HG03097 (cell line): Measurements from ENCODE around the gene NEDD9.

Experiments
- ATAC-seq: cut with Tn5 transposase; IDR thresholded peaks from one replicate; pipeline ENCODE4 v1.9.1; 2021; ENCODE audit not compliant: unreplicated experiment, low FRiP score

Gene NEDD9

GRCh38 chr6:11203306-11204004, 29.0 kb downstream of the NEDD9 start:
- ATAC-seq = no peak

GRCh38 chr6:11202513-11203305, 29.8 kb downstream of the NEDD9 start:
- ATAC-seq = no peak

GRCh38 chr6:11201772-11202512, 30.5 kb downstream of the NEDD9 start:
- ATAC-seq = no peak

DNA sequence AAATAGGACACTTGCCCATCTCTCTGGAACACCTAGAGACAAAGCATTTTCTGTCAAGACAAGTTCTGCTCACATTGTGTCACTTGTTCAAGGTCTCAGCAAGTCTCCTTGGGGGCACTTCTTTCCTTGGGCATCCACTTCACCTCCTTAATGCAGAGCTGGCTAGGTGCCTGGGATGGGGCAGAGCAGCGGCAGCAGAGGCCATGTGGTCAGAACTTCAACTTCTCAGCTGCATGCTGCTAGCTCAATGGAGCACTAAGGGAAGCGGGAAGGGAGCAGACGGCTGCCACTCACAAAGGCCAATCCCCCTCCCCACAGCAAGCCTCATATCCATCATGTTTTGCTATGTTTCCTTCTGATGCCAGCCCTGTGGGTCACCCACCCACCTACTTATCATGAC, 31.5 kb downstream of the NEDD9 start:
- ATAC-seq = no peak

GRCh38 chr6:11200356-11200755, 32.1 kb downstream of the NEDD9 start:
- no peak for ATAC-seq

DNA sequence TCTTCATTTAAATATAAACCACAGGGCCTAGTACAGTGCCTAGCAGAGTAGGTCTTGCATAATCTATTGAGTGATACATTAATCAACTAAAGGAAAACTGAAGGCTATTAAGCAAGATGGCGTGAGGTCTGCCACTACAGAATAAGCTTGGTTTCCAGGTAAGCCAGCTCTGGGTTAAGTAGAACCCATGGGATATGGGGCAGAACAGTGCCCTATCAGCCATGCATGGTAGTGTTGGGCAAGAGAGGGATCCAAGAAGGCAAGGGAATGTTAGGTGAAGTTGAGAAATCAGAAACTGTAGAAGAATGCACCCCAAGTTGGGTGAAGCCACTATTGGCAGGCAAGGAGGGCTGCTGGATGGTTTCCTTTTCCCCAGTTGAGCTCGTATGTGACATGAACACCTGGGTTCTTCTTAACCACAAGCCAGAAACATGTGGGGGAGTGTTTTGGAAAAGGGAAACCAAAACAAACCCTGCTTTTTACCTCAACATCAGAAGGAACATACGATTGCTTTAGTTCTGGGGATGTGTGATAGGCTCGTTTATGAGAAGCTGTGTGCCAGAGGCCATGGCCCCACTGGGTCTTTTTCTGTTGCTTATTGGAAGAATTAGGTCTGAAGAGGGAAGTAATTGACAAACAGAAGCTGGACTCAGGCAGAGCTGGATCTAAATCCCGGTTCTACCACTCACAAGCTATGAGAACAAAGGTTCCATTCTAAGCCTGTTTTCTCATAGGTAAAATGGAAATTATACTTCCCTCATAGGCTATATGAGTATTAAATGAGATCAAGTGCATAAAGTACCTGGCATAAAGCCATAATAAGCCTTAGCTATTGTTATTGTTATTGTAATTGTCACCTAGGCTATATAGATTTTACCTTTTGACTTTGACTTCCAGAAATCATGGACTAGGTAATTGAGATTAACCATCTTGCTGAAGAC, 33.5 kb downstream of the NEDD9 start:
- ATAC-seq = no peak

GRCh38 chr6:11197850-11198249, 34.6 kb downstream of the NEDD9 start:
- no peak for ATAC-seq

DNA sequence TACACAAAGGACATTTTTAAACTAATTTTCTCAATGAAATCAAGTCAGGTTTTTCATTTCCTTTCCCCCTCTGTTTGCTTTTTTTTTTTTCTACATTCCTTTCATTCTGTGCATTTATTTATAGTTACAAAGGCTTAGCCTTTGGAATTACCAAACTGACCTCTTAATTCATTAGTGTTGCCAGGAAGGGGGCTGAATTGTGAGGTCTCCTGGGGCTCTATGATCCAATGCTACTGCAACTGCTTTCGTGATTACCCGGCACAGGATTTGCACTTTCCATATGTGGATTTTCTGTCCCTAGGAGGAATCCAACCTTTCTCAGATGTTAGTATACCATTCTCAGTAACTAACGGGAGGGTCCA, 35.3 kb downstream of the NEDD9 start:
- no peak for ATAC-seq

- ATAC-seq = no peak
These were observed 35.8 kb downstream of the NEDD9 start for GRCh38 chr6:11196511-11197174.

DNA sequence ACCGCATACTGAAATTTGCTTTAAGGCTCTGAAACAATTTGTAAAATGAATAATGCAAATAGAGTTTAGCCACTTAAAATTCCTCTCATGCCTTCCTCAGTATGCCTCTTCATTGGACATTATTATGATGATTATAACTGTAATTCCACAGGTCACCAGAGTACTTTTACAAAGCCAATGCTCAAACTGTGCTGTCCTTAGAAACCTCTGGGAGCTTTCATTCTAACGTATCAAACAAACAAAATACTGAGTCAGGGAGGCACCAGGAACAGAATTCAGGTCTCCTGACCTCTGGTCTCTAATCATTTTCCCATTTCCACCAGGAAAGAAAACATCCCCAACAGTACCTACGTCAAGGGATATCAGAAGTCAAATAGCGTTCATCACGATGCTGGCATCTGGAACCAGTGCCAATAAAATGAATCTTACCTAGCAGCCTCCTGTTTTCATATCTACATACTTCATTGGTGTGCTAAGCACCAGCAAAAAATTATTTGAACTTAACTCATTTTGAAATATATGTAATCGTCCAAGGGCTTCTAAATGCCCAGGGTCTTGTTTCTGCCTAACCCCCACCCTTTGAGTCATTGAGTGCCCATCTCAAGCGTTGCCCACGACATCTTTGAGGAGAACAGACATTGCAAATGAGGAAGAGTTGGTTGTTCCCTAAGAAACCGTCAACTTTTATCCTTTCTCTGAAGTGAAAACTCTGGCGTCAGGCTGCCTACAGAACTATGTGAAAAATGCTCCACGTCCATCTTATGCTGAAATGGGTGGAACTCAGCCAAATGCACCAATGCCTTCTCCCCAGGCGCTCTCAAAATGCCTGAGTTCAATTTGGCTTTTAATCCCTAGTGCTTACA, 37.9 kb downstream of the NEDD9 start:
- ATAC-seq = no peak

DNA sequence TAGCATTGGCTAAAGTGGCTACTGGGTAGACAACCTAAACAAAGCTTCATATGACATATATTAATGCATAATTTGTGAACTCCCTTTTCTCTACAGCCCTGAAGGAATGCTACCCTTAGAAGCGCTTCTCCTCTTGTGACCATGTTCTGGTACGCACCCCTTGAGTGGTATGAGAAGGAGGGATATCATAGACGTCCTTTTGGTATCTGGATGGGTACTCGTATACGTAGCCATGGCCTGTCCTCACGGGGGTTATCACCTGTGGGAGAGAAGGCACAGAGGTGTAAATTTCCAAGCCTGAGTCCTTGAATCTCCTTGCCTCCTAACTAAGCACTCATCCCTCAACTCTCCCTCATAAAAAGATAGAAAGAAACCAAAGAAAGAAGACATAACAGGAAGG, 39.0 kb downstream of the NEDD9 start:
- no peak for ATAC-seq

DNA sequence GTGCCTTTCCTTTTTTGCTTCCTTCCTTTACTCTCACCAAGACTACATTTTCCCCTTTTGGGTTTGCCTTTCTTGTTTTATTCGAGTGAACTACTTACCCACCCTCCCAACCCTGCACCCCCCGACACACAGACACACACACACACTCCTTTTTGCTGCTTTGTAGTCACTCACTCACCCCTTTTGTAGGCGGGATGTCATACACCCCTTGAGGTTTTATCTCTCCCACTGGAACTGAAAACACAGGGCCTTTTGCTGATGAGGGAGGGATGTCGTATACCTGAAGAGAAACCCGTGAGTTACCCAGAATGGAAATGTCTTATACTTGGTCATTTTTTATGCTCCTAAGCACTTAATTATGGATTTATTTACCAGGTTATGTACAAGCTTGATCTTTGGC, 40.3 kb downstream of the NEDD9 start:
- no peak for ATAC-seq

- no peak for ATAC-seq
These were observed 41.7 kb downstream of the NEDD9 start for GRCh38 chr6:11190625-11191245.

DNA sequence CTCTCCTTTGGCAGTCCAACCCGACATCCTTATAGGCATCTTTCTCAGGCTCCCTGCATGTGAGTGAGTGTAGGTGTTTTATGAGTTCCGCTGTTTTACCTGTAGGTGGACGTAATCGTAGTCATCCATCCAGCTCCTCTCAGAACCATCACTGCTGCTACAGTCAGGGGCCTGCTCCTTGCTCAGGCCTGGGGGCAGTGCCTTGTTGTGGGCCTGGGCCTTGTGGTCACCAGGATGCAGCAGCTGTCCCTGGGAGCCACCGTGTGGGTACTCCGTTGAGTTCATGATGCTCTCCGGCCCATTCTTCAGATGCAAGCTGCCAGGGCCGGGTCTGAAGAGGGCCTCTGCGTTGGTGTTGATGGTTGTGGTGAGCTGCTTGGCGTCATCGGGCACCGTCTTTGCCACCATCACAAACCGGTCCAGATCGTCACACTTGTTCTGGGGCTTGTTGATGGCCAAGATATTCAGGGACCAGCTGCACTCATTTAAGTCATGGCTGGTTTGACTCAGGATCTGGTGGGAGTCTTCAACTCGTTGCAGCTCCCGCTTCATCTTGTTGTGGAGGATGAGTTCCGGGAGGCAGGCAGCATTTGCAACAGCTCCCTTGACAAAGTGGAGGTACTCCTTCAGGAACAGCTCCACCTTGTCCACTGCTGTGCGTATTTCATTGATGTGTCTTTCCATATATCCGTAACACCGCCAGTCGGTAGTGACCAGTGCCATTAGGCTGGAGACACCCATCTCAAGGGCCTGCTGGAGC, 42.4 kb downstream of the NEDD9 start:
- no peak for ATAC-seq

DNA sequence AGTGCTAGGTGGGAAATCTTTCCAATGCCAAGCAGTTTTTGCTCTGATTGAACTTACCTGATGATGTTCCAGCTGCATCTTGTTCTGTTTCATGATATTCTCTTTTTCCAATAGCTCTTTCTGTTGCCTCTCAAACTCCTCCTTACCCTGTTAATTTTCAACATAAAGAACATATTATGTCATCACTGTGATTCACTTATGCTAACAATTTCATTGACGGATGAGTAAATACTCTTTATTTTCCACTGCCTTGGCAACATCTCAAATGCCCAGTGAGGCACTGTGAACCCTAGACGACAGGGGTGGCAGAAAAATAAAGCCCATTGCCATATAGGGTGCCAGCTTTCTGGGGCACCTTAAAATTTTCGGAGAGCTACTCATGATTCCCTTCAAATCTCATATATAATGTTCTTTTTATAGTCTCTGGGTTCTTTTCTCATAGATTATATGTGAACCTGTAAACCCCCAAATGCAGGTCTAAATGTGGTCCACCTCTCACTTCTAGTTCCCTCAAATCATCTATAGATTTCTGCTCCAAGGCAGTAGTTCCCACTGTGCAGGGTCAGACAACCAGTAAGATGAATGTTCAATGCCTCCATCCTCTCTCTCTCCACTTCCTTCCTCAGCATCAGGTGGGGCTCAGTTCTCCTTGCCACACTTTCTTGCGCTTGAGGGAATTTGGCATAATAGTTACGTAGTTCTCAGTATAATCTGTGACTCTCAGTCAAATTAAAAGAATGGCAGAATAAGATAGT, 44.1 kb downstream of the NEDD9 start:
- no peak for ATAC-seq

GRCh38 chr6:11187301-11187700, 45.2 kb downstream of the NEDD9 start:
- no peak for ATAC-seq

DNA sequence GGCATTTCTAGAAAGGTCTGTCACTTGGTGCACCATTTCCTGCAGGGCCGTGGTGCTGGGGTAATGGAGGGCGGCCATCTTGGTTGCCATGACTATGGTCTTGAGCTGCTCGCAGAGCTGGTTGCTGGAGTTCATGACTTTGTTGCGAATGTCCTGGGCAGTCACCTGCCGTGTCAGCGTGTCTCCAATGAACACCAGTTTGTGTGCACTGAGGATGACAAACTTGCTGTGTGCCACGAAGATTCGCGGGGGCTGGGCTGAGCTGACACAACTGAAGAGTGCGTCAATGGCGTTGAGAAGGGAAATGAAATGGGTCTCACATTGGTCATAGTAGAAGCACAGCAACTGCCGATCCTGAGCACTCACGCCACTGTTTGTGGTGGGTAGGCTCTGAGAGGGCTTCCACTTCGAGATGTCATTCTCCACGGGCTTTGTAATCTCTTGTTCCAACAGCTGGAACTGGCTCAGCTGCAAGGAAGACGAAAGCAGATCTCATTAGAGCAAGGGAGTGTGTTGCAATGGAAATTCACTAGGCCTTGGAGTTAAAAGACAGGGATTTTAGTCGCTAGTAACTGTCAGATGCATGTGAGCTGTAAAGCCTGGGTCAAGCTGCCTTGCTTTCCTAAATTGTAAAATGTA, 47.1 kb downstream of the NEDD9 start:
- ATAC-seq = no peak
